CD1c-positive myeloid dendritic cell (primary cell): ENCODE data around the gene AGAP2.
"Not testable (repeated sequence)": the region's sequence is repeated elsewhere in the genome, so short reads cannot be mapped to it uniquely, and the experiment has no call there.

Source experiments
- DNase-seq: peaks from one replicate; pipeline ENCODE4 v3.0.0-alpha.2; 2016; ENCODE audit errors: extremely low spot score

The AGAP2 gene

DNA sequence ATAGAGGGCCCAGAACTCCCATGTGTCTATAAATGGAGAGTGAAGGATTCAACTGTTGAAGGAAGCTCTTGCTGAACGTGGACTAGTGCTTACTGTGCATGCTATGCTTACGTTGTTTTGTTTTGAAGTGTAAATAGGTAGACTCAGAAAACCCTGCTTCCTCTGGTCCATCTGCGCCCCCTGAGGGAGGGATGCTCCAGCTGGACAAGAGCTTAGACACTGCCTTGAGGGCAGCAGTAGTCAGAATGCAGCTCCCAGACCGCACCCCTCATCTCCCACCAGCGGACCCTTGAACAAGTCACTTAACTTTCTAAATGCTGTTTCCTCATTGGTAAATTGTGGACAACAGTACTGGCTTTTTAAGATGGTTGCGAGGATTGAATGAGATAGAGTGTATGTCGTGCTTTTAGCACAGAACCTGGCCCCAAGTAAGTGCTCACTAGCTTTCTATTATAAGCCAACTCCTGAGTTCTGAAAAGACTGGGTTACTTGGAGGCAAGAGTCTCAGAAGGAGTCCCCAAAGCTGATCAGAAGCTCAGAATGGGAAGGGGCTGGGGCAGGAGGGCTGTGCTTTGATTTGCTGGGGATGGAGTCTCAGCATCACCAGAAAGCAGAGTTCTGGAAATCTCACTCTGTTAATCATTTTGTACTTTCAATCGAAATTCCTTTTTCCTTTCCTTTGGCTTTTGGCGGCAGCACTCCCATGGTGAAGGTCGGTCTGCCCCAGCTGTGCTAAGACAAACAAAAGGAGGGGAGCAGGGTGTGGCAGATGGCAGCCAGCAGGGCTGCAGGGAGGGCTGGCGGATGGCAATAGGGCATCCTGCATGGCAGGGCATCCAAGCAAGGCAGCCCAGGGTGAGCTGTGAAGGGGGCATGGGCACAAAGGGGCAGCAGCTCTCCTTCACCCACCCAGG lies 15.6 kb downstream of the AGAP2 start:
- DNase-seq: no peak

DNA sequence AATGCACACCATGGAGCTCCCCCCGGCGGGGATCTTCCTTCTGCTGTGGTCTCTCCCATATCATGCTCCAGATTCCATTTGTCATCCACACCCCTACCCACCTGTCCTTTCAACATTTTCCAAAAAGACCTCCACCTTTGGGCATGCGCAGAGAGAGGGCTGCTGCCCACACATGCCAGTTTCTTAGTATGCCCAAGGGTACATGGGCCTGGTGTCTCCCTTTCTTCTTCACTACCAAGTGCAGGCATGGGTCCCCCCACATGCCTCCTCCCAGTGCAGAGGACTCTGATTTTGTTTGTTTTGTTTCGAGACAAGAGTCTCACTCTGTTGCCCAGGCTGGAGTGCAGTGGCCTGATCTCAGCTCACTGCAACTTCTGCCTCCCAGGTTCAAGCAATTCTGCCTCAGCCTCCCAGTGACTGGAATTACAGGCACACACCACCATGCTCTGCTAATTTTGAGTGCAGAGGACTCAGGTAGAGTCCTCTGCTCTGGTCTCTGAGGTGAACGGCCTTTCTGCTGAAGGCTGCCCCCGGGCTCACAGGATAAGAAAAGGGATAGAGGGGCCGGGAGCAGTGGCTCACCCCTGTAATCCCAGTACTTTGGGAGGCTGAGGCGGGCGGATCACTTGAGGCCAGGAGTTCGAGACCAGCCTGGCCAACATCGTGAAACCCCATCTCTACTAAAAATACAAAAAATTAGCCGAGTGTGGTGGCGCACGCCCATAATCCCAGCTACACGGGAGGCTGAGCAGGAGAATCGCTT lies 16.5 kb downstream of the AGAP2 start:
- not testable (repeated sequence) for DNase-seq

- no peak for DNase-seq
Measured at GRCh38 chr12:57720606-57721595, 17.6 kb downstream of the AGAP2 start.

- no peak for DNase-seq
Measured at GRCh38 chr12:57719777-57720605, 18.6 kb downstream of the AGAP2 start.

DNA sequence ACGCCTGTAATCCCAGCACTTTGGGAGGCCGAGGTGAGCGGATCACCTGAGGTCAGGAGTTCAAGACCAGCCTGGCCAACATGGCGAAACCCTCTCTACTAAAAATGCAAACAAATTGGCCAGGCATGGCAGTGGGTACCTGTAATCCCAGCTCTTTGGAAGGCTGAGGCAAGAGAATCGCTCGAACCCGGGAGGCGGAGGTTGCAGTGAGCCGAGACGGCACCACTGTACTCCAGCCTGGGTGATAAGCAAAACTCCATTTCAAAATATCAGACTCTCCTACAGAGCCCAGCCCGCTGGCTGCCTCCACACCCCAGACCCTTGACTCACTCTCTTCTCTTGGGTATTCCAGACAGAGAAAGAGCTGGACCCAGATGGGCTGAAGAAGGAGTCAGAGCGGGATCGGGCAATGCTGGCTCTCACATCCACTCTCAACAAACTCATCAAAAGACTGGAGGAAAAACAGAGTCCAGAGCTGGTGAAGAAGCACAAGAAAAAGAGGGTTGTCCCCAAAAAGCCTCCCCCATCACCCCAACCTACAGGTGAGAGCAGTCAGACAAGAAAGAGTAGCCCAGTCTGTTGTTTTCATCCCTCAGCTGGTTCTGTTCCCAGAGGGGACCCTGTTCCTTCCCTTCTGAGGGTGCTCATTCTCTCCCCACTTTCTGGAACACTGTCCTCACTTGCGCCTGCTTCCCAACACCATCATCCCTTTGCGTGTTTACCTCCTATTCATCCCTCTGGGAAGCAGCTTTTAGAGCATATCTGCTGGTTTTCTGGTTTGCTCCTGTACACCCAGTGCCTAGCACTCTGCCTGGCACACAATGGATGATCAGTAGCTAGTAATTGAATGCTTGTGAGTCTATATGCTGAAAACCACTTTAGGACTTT lies 19.7 kb downstream of the AGAP2 start:
- DNase-seq: no peak

GRCh38 chr12:57717846-57718640 lies 20.5 kb downstream of the AGAP2 start:
- DNase-seq: no peak

DNA sequence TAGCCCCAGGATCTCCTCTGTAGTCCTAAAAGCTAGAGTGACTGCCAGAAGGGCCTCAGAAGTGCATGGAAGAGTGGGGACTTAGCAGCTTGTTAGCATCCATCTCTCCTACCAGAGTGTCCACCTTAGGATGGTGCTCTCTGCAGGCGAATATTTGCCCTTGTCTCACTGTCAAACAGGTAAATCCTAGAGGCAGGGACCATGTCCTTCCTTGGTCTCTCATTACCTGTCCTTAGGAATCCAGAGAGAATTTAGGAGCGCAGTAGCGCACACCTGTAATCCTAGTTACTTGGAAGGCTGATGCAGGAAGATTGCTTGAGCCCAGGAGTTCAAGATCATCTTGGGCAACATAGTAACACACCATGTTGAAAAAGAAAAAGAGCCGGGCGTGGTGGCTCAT lies 21.4 kb downstream of the AGAP2 start:
- no peak for DNase-seq

DNA sequence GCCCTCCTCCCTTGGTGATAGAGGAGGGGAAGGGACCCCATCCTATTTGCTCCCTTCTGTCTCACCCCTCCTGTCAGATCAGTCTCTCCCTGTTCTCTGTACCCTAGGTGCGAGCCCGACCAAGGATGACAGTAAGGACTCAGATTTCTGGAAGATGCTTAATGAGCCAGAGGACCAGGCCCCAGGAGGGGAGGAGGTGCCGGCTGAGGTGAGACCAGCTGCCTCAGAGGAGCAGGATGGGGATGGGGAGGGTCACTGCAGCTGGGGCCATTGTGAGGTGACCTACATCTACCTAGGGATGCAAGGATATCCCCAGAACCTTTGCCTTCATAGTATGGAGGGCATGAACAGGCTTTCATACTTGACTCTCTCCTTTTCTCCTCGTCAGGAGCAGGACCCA lies 22.2 kb downstream of the AGAP2 start:
- DNase-seq: no peak

DNA sequence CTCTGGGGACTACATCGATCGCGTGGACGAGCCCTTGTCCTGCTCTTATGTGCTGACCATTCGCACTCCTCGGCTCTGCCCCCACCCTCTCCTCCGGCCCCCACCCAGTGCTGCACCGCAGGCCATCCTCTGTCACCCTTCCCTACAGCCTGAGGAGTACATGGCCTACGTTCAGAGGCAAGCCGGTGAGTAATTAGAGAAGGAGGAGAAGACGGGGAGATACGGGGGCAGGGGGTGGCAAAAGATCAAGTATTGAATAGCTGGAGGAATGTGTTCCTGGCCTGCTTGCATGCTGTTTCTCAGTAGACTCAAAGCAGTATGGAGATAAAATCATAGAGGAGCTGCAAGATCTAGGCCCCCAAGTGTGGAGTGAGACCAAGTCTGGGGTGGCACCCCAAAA lies 22.8 kb downstream of the AGAP2 start:
- no peak for DNase-seq

DNA sequence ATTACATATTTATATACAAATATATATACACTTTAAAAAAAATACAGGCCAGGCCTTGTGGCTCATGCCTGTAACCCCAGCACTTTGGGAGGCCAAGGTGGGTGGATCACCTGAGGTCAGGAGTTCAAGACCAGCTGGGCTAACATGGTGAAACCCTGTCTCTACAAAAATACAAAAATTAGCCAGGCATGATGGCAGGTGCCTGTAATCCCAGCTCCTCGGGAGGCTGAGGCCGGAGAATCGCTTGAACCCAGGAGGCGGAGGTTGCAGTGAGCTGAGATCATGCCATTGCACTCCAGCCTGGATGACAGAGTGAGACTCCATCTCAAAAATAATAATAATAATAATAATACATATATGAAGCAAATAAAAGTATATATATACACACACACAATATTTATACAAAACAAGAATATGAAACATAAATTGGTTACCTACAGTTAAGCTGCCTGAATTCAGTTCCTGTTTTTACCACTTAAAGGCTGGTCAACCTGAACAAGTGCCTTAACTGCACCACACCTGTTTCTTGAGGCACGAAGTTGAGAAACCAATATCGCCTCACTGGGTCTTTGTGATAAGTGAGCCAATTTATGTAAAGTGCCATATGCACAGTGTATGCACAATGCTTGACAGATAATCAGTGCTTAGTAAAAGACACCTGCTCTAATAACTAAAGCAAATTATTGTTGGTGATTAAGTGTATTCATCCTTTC lies 23.4 kb downstream of the AGAP2 start:
- DNase-seq: not testable (repeated sequence)

GRCh38 chr12:57713209-57713608 lies 25.3 kb downstream of the AGAP2 start:
- no peak for DNase-seq

GRCh38 chr12:57712701-57713100 lies 25.8 kb downstream of the AGAP2 start:
- no peak for DNase-seq

- DNase-seq: no peak
Measured at GRCh38 chr12:57708296-57708695, 30.2 kb downstream of the AGAP2 start.

DNA sequence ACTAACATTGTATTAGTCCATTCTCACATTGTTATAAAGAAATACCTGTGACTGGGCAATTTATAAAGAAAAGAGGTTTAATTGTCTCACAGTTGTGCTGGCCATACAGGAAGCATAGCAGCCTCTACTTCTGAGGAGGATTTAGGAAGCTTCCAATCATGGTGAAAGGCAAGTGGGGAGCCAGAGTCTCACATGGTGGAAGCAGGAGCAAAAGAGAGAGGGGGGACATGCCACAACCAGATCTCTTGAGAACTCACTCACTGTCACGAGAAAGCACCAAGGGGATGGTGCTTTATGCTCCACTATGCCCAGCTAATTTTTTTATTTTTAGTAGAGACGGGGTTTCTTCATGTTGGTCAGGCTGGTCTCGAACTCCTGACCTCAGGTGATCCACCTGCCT lies 31.3 kb downstream of the AGAP2 start:
- no peak for DNase-seq

DNA sequence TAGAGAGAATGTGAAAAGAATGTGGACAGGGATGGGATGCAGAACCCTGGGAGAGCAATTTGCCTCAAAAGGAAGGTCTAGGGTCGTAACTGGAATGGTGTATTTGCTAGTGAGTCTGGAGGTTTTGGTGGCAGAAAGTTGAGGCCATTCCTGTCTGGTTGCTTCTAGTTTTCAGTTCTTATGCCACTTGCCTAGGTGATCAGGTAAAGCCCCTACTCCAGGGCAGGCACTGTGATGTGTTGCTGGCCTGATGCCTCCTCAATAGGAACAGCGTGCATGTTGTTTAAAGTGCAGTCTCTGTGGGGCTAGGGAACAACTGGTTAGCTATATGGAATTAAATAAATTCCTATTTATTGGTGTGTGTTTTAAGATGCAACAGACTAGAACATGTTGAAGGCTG lies 38.2 kb downstream of the AGAP2 start:
- no peak for DNase-seq

DNA sequence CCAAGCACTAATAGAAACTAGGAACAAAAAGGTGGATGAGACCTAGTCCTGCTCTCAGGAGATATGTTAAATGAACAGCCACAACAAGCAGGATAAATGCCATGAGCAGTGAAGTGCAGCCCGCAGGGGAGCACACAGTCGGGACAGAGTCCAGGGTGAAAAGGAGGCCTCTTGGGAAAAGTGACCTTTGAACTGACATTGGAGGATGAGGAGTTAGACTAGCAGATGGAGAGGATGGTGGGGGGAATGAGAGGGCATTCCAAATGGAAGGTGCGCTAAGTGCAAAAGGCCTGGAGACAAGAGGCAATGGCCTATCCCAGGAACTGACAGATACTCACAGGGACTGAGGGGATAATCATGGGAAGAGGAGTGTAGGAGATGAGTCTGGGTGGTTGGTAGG lies 40.1 kb downstream of the AGAP2 start:
- DNase-seq: no peak

- no peak for DNase-seq
Measured at GRCh38 chr12:57697076-57697475, 41.5 kb downstream of the AGAP2 start.

- DNase-seq: no peak
Measured at GRCh38 chr12:57695770-57696432, 42.6 kb downstream of the AGAP2 start.
